GM15510 (cell line): ENCODE data around the gene SMIM36.

ENCODE experiments used
- POLR2A ChIP-seq: IDR thresholded peaks from 3 replicates; pipeline ENCODE4 v1.6.1; 2011; ENCODE audit warnings: borderline replicate concordance; ENCODE audit not compliant: insufficient read length; ENCODE audit errors: extremely low read depth

SMIM36 gene

DNA sequence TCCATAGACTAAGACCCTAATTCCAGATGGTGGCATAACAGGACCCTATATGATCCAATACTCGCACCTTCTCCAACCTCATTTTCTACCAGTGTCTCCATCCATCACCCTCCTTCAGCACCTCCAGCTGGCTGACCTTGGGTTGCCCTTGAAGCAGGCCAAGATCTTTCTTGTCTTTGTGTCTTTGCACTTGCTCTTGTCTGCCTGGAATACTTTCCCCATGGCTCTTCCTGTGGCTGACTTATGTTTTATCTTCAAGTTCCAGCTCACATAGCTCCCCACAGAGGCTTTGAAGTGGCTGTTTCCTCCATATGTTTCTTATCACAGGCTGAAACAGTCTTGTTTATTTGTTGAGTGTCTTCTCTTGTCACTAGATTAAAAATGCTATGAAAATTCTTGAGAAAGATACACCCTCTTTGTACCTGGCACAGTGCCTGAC lies 60.0 kb downstream of the SMIM36 start:
- TF ChIP-seq POLR2A, result no peak

DNA sequence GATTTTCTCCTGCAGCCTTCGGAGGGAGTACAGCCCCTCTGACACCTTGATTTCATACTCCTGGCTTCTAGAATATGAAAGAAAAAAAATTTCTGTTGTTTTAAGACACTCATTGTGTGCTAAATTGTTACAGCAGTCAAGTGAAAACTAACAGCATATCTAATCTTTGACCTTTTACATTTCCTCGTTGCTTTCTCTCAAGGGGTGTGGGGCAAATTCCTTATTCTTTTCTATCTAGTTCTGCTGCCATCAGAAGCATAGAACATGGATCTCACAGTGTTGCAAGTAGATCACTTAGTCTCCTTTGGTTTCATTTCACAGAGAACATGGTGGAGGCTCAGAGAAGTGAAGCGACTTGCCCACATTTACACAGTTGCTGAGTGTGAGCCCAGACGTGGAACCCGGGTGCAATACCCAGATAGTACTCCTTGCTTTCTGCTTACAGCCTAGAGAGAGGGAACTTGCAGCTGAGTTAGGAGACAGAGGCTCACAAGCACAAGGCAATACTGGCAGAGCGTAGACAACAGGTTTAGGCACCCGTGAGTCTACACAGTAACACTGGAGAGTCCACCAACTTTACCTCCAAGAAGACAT lies 60.9 kb downstream of the SMIM36 start:
- no peak for TF ChIP-seq POLR2A

DNA sequence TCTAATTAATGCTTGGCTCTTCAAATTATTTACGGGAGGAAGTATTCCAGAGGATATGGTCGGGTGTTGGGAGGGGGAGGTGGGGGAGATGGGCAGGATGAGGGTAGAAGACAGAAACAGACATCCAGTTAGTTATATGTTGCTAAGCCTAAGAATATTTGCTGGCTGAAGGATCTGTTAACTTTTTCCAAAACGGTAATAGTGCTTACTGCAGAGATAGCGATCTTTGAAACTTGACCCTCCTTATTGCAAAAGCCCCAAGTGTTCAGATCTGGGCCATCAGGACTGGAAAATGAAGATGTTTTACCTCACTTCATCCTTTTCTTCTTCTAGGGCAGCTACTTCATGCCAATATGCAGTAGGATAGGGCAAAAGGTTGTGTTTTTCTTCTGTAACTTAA lies 62.6 kb downstream of the SMIM36 start:
- no peak for TF ChIP-seq POLR2A

DNA sequence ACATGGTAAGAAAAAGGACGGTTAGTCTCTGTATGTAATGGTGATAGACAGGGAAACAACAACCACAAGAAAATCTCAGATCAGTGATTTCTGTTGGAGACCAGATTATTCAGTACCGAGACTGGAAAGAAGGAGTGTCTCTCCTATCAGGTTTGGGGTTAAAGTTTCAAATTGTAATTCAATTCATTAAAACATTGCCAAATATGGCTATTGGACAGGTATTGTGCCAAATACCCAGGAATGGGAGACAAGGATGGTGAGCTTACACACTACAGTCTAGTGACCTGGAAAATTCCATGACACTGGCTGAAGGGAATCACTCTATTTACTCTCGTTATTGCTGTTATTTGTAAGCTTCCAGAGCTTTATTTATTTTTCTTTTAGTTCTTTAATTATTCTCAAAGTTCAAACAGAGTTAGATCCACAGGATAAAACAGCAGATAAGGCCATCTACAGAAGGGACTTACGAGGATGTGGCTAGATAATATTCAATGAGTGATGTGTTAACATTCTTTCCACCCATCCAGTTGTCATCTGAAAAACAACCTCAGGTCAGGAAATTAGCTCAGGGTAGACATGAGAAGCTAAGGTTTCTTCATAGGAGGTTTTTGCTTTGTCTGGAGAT lies 64.6 kb downstream of the SMIM36 start:
- no peak for TF ChIP-seq POLR2A

DNA sequence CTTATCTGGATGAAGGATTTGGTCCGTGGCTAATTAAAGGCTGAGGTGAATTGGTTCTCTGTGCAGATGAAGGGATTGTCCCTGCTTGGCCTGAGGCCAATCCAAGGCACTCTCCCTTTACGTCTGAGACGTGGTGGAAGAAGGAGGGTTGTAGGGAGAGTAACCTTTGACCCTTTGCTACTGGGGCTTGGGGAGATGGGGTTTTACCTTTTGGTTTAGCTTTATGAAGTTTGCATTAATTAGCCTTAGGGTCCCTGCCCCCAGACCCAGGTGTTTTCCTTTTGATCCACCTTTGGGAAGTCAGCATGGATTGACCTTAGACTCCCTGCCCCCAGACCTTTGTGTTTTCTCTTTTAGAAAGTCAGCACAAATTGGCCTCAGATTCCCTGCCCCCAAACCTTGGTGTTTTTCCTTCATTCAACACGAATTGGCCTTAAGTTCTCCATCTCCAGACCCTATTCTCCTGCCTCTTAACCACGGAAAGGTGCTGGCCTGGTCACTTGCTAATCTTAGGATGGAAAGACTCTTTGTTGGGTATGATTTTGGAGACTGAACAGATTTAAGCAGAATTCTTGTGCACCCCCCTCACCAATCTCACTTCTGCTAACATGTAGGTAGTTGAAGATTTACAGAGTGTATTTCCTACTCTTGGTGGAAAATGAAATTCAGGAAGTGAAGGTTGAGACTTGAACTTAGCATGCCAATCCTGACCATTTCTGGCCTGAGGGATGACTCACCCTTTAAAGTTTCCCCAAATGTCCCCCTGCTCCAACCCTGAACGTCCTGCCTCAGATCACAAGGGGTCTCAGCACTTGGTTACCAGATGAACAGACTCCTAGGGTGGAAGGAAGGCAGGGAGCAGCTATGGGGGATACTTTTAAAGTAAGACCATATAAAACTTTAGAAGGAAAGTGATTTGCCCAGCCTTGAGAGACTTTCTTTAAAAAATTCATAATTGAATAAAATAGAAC lies 66.5 kb downstream of the SMIM36 start:
- TF ChIP-seq POLR2A, result no peak

DNA sequence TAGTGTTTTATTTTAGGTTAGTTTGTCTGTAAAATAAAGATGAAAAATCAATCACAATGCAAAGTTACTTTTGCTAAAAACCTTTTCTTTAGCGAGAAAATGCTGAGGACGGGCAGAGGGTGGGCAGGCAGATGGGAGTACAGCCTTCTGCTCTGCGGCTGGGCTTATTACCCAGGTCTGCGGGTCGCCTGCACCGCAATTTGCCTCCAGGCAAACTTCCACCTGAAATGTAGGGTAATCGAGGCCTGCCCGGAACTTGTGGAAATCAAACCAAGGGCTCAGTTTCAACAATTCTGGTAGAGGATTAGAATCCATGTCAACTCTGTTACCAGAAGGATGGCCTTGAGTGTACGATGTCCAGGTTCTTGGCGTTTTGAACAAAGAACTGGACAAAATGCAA lies 67.3 kb downstream of the SMIM36 start:
- no peak for TF ChIP-seq POLR2A

DNA sequence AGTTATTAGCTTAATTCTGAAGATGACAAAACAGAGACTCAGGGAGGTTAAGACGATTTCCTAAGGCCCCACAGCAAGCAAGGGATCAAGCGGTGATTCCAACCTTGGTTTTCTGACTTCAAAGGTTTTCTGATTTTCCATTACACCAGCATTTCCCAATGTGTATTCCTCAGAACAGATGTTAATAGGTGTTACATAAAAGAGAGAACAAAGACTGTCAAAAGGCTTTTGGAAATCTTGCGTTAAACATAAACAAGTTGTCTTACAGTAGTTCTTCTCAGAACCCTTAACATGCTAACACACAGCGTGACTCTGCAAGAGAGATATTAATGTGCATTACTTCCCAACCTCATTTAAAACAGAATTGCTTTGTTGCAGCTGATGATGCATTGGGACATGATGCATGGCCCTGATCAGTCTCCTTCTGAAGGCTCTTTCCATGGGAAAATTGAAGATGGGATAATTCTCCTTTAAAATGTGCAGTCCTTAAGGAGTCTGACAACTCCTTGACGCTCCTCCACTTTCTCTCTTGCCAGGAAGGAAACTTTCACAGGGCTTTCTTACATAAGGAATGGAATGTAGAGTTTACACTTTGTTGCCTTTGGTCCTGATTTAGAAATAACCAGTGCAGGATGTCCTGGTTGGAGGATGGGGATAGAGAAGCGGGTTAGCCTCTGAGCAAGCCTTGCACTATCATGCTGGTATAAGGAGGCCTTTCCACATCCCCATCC lies 68.1 kb downstream of the SMIM36 start:
- no peak for TF ChIP-seq POLR2A

DNA sequence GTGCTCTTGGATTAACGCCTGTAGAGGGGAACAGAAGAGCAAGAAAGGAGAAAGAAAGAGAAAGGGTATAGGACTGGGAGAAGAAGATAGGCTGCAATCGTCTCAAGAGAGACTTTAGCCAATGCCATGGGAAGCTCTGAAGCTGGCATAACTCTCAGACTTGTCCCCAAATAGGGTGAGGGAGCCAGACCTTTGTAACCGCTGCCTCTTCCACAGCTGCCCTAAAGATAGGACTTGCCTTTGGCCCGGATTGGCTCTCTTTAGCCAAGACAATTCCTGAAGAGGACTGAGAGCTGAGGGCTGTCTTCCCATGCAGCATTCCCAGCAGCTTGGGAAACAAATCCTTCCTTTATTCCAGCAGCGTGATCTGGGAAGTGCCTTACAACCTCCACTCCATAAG lies 68.8 kb downstream of the SMIM36 start:
- no peak for TF ChIP-seq POLR2A

DNA sequence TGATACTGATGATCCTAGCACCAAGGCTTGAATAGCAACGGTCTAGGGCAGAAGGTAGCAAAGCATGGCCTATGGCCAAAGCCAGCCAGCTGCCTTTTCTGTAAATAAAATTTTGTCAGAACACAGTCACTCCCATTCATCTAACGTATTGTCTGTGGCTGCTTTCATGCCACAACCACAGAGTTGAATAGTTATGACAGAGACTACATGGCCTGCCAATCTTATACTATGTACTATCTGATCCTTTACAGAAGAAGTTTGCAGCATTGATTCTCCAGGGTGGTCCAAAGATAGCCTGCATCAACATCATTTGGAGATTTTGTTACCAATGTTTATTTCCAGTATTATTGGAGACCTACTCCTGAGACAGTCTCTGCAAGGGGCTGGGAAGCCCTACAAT lies 69.7 kb downstream of the SMIM36 start:
- no peak for TF ChIP-seq POLR2A

DNA sequence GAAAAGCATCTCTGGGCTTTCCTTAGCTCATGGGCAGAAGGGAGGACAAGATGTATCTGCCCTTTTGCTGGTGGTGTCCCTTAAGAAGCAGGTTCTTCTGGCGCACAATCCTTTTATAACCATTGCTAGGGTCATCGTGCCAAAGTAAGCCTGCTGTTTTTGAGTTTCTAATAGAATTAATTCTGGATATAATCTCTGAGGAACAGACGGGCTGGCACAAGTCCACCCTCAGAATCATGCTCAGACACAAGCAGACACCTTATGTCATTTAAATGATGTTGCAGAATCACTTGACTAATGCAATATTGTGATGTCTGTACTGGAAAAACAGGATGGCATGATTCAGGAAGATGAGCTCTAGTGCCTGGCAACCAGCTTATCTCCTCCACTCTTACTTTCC lies 70.9 kb downstream of the SMIM36 start:
- TF ChIP-seq POLR2A, result no peak

DNA sequence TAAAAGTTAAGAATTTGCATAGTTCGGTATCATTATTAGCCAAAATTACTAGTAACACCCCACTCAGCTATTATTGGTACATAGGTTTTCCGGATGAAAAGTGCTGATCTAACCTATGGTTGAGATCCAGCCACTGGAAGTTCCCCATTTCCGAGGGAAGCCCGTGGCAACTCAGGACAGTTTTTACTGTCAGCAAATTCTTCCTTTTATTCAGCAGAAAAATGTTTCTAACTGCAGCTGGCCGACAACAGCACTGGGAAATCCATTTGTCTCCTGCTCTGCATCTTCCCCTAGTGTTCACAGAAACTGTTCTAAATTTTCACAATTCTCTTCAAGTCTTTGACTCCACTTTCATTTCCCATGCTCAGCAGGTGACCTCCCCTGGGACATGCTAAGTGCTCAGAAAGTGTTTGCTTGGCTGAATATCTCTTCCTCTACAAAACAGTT lies 74.1 kb downstream of the SMIM36 start:
- TF ChIP-seq POLR2A, result no peak

DNA sequence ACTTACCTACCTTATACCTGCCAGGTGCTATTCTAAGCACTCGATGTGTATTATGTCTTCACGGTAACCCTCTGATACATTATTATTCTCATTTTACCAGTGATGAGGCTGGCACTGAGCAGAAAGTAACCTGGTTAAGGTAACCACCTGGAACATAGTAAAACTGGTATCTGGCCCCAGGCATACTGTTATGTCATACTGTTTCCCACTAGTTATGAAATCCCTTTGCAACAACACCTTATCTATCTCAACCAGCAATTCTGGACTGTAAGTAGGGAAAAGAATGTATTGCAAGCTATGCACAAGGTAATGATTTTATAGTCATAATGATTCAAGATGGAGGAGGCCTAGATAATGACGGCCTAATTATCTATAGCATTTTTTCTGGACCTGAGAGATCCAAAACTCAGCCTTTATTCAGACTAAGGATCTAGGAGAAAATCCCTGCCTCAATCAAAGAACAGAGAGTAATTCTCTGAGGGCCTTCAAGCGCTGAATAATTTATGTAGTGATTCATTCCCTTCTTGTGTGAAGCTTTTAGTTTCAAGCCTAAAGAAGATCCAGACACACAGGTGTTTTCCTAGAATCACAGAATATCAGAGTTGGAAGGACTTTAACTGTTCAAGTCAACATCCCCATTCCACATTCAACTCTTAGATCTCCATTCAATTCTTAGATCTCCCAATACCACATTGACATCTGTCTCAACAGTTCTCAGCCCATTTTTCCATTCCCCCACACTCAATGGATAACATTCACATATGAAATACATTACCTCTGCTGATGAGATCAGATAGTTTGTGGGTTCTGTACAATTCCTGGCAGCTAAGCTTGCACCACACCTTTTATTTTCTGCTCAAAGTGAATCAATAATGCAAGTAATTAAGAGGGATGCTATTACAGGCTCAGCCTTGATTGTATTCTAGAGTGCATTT lies 74.8 kb downstream of the SMIM36 start:
- TF ChIP-seq POLR2A, result no peak

DNA sequence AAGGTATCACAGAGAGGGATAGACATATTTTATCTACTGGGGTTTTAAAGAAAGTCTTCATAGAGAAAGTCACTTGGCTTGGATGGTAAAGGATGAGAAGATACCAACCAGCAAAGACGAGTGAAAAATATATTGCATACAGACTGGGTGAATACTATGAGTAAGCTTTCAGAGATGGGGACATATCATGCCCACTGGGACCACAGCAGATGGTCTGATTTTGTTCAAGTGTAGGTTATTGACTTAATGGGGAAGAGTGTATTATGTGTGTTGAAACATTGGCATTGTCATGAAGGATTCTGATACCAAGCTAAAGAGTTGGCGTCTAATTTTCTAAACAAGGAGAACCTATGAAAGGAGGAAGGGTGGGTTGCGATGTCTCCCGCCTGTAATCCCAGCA lies 75.8 kb downstream of the SMIM36 start:
- TF ChIP-seq POLR2A, result no peak

DNA sequence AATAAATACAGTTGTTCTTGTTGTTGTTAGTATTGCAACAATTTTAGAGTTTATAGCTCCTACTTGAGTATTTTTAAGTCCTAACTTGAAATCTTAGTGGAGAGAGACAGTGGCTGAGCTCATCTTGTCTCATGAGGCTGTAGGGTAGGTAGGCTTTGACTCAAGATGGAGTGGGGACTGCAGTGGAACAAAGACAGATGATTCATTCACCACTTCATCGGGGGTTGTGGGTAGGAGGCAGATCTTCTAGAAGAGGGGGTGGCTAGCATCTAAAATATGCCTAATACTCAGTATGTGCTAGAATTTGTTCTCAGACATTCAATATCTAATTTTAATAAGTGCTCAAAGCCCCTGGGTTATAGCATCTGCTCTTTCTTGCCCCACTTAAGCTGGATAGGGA lies 76.5 kb downstream of the SMIM36 start:
- TF ChIP-seq POLR2A, result no peak
